Measurements from ENCODE around the gene RTBDN.

RTBDN gene

DNA sequence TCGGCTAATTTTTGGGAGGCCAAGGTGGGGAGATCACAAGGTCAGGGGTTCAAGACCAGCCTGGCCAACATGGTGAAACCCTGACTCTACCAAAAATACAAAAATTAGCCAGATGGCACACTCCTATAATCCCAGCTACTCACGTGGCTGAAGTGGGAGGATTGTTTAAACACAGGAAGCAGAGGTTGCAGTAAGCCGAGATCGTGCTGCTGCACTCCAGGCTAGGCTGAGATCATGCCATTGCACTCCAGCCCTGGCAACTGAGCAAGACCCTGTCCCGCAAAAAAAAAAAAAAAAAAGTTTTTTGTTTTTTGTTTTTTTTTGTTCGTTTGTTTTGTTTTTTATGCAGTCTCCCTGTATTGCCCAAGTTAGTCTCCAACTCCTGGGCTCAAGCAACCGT is 25.2 kb upstream of the RTBDN start:
- 0 out of 2 replicates have a peak, but pooled peaks cover 2% of the 10 kb centered on the region for H3K27me3 ChIP-seq (ENCODE audit: control insufficient read depth, low read length)
- H4K20me1 ChIP-seq (ENCODE audit: control insufficient read depth, insufficient read depth, low read depth, low read length), result no peaks in the 10 kb centered on the region
- no peaks in the 10 kb centered on the region for H3K36me3 ChIP-seq (ENCODE audit: control insufficient read depth, low read length)
- no peak overlapping the region for H3K4me3 ChIP-seq (ENCODE audit: low read length)
- H3F3A ChIP-seq (ENCODE audit: control insufficient read depth, insufficient read depth), result no peaks in the 10 kb centered on the region; the same call in 1 of the 2 replicates
- no peaks in the 10 kb centered on the region for H3K79me2 ChIP-seq (ENCODE audit: control insufficient read depth, low read length)
- H3K9me2 ChIP-seq (replicated peaks; ENCODE audit: control insufficient read depth, low read length), result no peaks in the 10 kb centered on the region
- no peak overlapping the region for H3K27ac ChIP-seq (ENCODE audit: low read depth, low read length)
- H3K4me2 ChIP-seq (ENCODE audit: low read length), result no peak overlapping the region
- no peaks in the 10 kb centered on the region for H3K4me1 ChIP-seq (ENCODE audit: control insufficient read depth, low read length)
- H3K9me3 ChIP-seq (ENCODE audit: control insufficient read depth, insufficient read depth, low read length), result no peaks in the 10 kb centered on the region
- TF ChIP-seq EZH2phosphoT487 (IDR thresholded peaks at IDR 0.05; ENCODE audit: borderline replicate concordance, low read length) (no peak), CTCF (IDR thresholded peaks at IDR 0.05; ENCODE audit: low read depth, low read length, poor library complexity, severe bottlenecking) (no peak)

GRCh38 chr19:12858041-12858928 is 23.9 kb upstream of the RTBDN start:
- TF ChIP-seq EZH2phosphoT487 (IDR thresholded peaks at IDR 0.05; ENCODE audit: borderline replicate concordance, low read length) (no peak), CTCF (IDR thresholded peaks at IDR 0.05; ENCODE audit: low read depth, low read length, poor library complexity, severe bottlenecking) (no peak)

GRCh38 chr19:12856653-12857052 is 22.3 kb upstream of the RTBDN start:
- TF ChIP-seq EZH2phosphoT487 (IDR thresholded peaks at IDR 0.05; ENCODE audit: borderline replicate concordance, low read length), result no peak
- no peak for TF ChIP-seq CTCF (IDR thresholded peaks at IDR 0.05; ENCODE audit: low read depth, low read length, poor library complexity, severe bottlenecking)
- no peaks in the 10 kb centered on the region for H3K4me1 ChIP-seq (ENCODE audit: control insufficient read depth, low read length)
- H3K4me3 ChIP-seq (ENCODE audit: low read length), result no peak overlapping the region
- H3K27me3 ChIP-seq (ENCODE audit: control insufficient read depth, low read length), result no peaks in the 10 kb centered on the region
- H3K36me3 ChIP-seq (ENCODE audit: control insufficient read depth, low read length), result no peaks in the 10 kb centered on the region
- H3K9me2 ChIP-seq (replicated peaks; ENCODE audit: control insufficient read depth, low read length), result no peaks in the 10 kb centered on the region
- no peaks in the 10 kb centered on the region for H3K9me3 ChIP-seq (ENCODE audit: control insufficient read depth, insufficient read depth, low read length)
- H4K20me1 ChIP-seq (ENCODE audit: control insufficient read depth, insufficient read depth, low read depth, low read length), result no peaks in the 10 kb centered on the region
- H3F3A ChIP-seq (ENCODE audit: control insufficient read depth, insufficient read depth), result no peaks in the 10 kb centered on the region; the same call in 1 of the 2 replicates
- H3K4me2 ChIP-seq (ENCODE audit: low read length), result no peak overlapping the region
- no peak overlapping the region for H3K27ac ChIP-seq (ENCODE audit: low read depth, low read length)
- H3K79me2 ChIP-seq (ENCODE audit: control insufficient read depth, low read length), result no peaks in the 10 kb centered on the region

More at GRCh38 chr19:12858041-12858928, 23.9 kb upstream of the RTBDN start:
- Histone ChIP-seq H3K4me2 (ENCODE audit: low read length) (no peak overlapping the region), H3K4me1 (ENCODE audit: control insufficient read depth, low read length) (no peaks in the 10 kb centered on the region), H3K79me2 (ENCODE audit: control insufficient read depth, low read length) (no peaks in the 10 kb centered on the region), H3K27me3 (ENCODE audit: control insufficient read depth, low read length) (no peaks in the 10 kb centered on the region), H3K4me3 (ENCODE audit: low read length) (no peak overlapping the region), H3K9me3 (ENCODE audit: control insufficient read depth, insufficient read depth, low read length) (no peaks in the 10 kb centered on the region), H4K20me1 (ENCODE audit: control insufficient read depth, insufficient read depth, low read depth, low read length) (no peaks in the 10 kb centered on the region), H3F3A (ENCODE audit: control insufficient read depth, insufficient read depth) (no peaks in the 10 kb centered on the region; the same call in 1 of the 2 replicates), H3K27ac (ENCODE audit: low read depth, low read length) (no peak overlapping the region), H3K36me3 (ENCODE audit: control insufficient read depth, low read length) (no peaks in the 10 kb centered on the region), H3K9me2 (replicated peaks; ENCODE audit: control insufficient read depth, low read length) (no peaks in the 10 kb centered on the region)
